Mammary epithelial cell (primary cell): Measurements from ENCODE around the gene APC2.
A peak's percentile ranks its signal among the peaks of the same experiment; 100 is the strongest.

Source experiments
- EZH2 ChIP-seq: IDR thresholded peaks from 2 replicates; pipeline ENCODE4 v1.6.1; 2012; ENCODE audit warnings: low read length, inconsistent platforms, borderline replicate concordance
- TF ChIP-seq, protein P1 (sequence below), 2 donors: IDR thresholded peaks in 1 of 2; conservative IDR thresholded peaks in 1 of 2; 2 replicates each; pipeline ENCODE4 v1.5.1; 2011 to 2012; ENCODE audit warnings: inconsistent platforms in 2 of 2, low read length in 2 of 2, mild to moderate bottlenecking in 2 of 2, control low read depth in 1 of 2, low read depth in 1 of 2; ENCODE audit not compliant: insufficient read depth in 1 of 2; ENCODE audit errors: extremely low read depth in 1 of 2

DNA sequence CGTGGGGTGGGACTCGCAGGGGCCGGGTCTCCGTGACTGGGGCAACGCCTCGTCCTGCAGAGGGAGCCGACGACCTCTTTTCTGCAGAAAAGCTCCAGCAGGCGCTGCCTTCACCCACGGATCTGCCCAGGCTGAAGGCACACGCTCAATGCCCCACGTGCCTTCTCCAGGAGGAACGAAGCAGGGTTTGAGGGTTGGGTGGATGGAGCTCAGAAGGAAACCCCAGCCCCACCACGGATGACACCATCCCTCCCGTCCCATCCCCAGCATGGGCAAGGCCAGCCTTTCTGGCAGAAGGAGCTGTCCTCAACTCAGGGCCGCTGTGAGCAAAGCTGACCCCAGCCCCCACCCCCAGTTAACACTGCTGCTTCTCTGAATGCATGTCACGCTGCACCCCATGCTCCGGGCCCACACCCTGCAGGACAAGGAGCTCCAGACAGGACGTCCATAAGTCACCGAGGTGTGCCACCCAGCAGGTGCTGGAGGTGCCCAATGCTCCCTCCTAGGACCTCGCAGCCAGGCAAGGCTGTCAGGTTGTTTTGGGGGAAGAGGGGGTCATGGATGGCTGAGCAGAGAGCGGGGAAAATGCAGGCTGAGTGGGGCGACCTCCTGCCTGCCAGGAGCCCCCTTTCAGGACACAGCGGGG is 21.7 kb downstream of the APC2 start:
- TF ChIP-seq, protein P1, sequence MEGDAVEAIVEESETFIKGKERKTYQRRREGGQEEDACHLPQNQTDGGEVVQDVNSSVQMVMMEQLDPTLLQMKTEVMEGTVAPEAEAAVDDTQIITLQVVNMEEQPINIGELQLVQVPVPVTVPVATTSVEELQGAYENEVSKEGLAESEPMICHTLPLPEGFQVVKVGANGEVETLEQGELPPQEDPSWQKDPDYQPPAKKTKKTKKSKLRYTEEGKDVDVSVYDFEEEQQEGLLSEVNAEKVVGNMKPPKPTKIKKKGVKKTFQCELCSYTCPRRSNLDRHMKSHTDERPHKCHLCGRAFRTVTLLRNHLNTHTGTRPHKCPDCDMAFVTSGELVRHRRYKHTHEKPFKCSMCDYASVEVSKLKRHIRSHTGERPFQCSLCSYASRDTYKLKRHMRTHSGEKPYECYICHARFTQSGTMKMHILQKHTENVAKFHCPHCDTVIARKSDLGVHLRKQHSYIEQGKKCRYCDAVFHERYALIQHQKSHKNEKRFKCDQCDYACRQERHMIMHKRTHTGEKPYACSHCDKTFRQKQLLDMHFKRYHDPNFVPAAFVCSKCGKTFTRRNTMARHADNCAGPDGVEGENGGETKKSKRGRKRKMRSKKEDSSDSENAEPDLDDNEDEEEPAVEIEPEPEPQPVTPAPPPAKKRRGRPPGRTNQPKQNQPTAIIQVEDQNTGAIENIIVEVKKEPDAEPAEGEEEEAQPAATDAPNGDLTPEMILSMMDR (conservative IDR thresholded peaks at IDR 0.05 in 1 of 2, IDR thresholded peaks at IDR 0.05 in 1 of 2; ENCODE audit: extremely low read depth in 1 of 2, insufficient read depth in 1 of 2, low read depth in 1 of 2, low read length in 2 of 2): no peak
- peak; percentile 47 for TF ChIP-seq EZH2
